Measurements from ENCODE around the gene IL36B. TPM values are rescaled to one million over a fixed set of nuclear protein-coding genes. Genes with fewer than 3 reads are reported as not detected.

IL36B gene
- total and polyA plus RNA-seq, 9 of the 15 experiments (the other 6 are each of a cell fraction or from before 2014, with no cell fraction given) = not detected

- no peak for TF ChIP-seq ZHX1 (conservative IDR thresholded peaks at IDR 0.05; ENCODE audit: low read length)
- TF ChIP-seq ZFP30 (CRISPR knock-in tag; IDR thresholded peaks at IDR 0.05; ENCODE audit: borderline replicate concordance) = no peak
- TF ChIP-seq ZBTB11 (CRISPR knock-in tag; IDR thresholded peaks at IDR 0.05) = no peak
- TF ChIP-seq ZNF277 (CRISPR knock-in tag; IDR thresholded peaks at IDR 0.05; ENCODE audit: borderline replicate concordance) = no peak
- TF ChIP-seq GTF3C2 (IDR thresholded peaks at IDR 0.05; ENCODE audit: borderline replicate concordance, extremely low read depth, insufficient read length) = no peak
- no peak for TF ChIP-seq BMI1 (IDR thresholded peaks at IDR 0.05; ENCODE audit: low read length)
These were observed 999 bp upstream of the IL36B start (continued) for GRCh38 chr2:113053666-113054065.
